ENCODE measurements around the gene OMA1. TPM values are rescaled to one million over a fixed set of nuclear protein-coding genes. Genes with fewer than 3 reads are reported as not detected.

The OMA1 gene
- total and polyA plus RNA-seq, 2 of the 4 experiments (the other 2 are of a cell fraction), result 5.9 to 6.4 TPM

DNA sequence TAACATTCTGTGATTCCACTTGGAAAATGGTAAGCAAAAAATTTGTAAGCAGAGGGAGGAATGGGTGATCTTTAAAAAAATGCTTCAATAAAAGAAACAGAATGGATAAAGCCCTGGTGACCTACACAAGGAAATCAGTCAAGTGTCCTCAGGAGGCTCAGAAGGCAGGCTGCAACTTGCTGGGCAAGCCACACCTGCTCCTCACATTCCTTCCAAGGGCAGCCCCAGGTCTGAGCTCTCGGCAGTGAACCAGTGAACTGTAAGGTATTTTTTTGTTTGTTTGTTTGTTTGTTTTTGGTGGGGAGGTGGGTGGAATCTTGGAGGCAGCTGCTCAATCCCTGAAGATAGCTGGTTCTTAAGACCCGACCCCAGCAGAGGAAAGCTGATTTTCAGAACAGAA lies 26.2 kb upstream of the OMA1 start:
- H3K4ac ChIP-seq (ENCODE audit: low read depth, low read length), result no peak overlapping the region
- POLR2A ChIA-PET (ENCODE audit: unreplicated experiment), result no interaction called here
- no TSS peak for BruUV-seq (replicated peaks)
- TF ChIP-seq RFX5 (IDR thresholded peaks at IDR 0.05; ENCODE audit: low read depth, low read length) (no peak), RAD21 (IDR thresholded peaks at IDR 0.05; ENCODE audit: low read length) (no peak), CHD1 (IDR thresholded peaks at IDR 0.05; ENCODE audit: low read depth, low read length) (no peak), RCOR1 (IDR thresholded peaks at IDR 0.05; ENCODE audit: insufficient replicate concordance, low read length) (no peak), MAFK (IDR thresholded peaks at IDR 0.05; ENCODE audit: low read depth, low read length) (no peak), POLR2A (IDR thresholded peaks at IDR 0.05; ENCODE audit: low read depth, low read length) (no peak), BHLHE40 (IDR thresholded peaks at IDR 0.05; ENCODE audit: low read depth, low read length) (no peak), CEBPB (IDR thresholded peaks at IDR 0.05; ENCODE audit: low read depth, low read length) (no peak), MXI1 (IDR thresholded peaks at IDR 0.05; ENCODE audit: borderline replicate concordance, low read depth, low read length) (no peak), SMC3 (IDR thresholded peaks at IDR 0.05; ENCODE audit: low read depth, low read length) (no peak), FOS (IDR thresholded peaks at IDR 0.05; ENCODE audit: low read depth, low read length) (no peak), NFE2L2 (IDR thresholded peaks at IDR 0.05; ENCODE audit: low read depth, low read length) (no peak), MAZ (IDR thresholded peaks at IDR 0.05; ENCODE audit: borderline replicate concordance, low read depth, low read length) (no peak)
- TF ChIP-seq, protein P1, sequence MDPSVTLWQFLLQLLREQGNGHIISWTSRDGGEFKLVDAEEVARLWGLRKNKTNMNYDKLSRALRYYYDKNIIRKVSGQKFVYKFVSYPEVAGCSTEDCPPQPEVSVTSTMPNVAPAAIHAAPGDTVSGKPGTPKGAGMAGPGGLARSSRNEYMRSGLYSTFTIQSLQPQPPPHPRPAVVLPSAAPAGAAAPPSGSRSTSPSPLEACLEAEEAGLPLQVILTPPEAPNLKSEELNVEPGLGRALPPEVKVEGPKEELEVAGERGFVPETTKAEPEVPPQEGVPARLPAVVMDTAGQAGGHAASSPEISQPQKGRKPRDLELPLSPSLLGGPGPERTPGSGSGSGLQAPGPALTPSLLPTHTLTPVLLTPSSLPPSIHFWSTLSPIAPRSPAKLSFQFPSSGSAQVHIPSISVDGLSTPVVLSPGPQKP (IDR thresholded peaks at IDR 0.05; ENCODE audit: borderline replicate concordance, low read depth, low read length), result no peak
- TF ChIP-seq, protein P2, sequence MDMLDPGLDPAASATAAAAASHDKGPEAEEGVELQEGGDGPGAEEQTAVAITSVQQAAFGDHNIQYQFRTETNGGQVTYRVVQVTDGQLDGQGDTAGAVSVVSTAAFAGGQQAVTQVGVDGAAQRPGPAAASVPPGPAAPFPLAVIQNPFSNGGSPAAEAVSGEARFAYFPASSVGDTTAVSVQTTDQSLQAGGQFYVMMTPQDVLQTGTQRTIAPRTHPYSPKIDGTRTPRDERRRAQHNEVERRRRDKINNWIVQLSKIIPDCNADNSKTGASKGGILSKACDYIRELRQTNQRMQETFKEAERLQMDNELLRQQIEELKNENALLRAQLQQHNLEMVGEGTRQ (IDR thresholded peaks at IDR 0.05; ENCODE audit: low read depth, low read length), result no peak
- TF ChIP-seq, protein P3, sequence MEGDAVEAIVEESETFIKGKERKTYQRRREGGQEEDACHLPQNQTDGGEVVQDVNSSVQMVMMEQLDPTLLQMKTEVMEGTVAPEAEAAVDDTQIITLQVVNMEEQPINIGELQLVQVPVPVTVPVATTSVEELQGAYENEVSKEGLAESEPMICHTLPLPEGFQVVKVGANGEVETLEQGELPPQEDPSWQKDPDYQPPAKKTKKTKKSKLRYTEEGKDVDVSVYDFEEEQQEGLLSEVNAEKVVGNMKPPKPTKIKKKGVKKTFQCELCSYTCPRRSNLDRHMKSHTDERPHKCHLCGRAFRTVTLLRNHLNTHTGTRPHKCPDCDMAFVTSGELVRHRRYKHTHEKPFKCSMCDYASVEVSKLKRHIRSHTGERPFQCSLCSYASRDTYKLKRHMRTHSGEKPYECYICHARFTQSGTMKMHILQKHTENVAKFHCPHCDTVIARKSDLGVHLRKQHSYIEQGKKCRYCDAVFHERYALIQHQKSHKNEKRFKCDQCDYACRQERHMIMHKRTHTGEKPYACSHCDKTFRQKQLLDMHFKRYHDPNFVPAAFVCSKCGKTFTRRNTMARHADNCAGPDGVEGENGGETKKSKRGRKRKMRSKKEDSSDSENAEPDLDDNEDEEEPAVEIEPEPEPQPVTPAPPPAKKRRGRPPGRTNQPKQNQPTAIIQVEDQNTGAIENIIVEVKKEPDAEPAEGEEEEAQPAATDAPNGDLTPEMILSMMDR (conservative IDR thresholded peaks at IDR 0.05; ENCODE audit: low read depth, low read length), result no peak
- H3K4me1 ChIP-seq (ENCODE audit: control insufficient read depth, insufficient read depth, low read length), result no peaks in the 10 kb centered on the region; the same call in 1 of the 2 replicates
- no peak overlapping the region for H4K5ac ChIP-seq (ENCODE audit: low read depth, low read length)
- peaks cover 73% of the 10 kb centered on the region for H3K27me3 ChIP-seq (ENCODE audit: control insufficient read depth, insufficient read depth, low read length)
- H3K56ac ChIP-seq (ENCODE audit: extremely low read depth, insufficient read depth, low read length), result no peak overlapping the region
- no peak overlapping the region for H4K8ac ChIP-seq (ENCODE audit: low read depth in 2 of 2, low read length in 2 of 2)
- H3K9me3 ChIP-seq (ENCODE audit: control insufficient read depth, insufficient read depth, low read length), result peaks cover 15% of the 10 kb centered on the region
- no peaks in the 10 kb centered on the region for H3K79me1 ChIP-seq (ENCODE audit: low read depth in 1 of 2, low read length in 2 of 2)
- H2BK15ac ChIP-seq (ENCODE audit: low read depth, low read length), result no peak overlapping the region
- H3K4me3 ChIP-seq (ENCODE audit: insufficient read depth, low read depth, low read length), result no peak overlapping the region
- H3K9ac ChIP-seq (ENCODE audit: low read depth, low read length), result no peak overlapping the region
- H4K20me1 ChIP-seq (ENCODE audit: insufficient read depth, low read length), result no peaks in the 10 kb centered on the region
- H2BK20ac ChIP-seq (ENCODE audit: low read depth, low read length), result no peak overlapping the region
- no peak overlapping the region for H3K27ac ChIP-seq (ENCODE audit: insufficient read depth, low read length)
- no peak overlapping the region for H3K18ac ChIP-seq (ENCODE audit: low read depth, low read length)
- H4K91ac ChIP-seq (ENCODE audit: insufficient read depth, low read depth, low read length), result no peak overlapping the region
- no peak overlapping the region for H2BK5ac ChIP-seq (ENCODE audit: low read depth, low read length, poor library complexity, severe bottlenecking)
- no peak overlapping the region for H3K14ac ChIP-seq (replicated peaks; ENCODE audit: low read depth, low read length)
- ATAC-seq (ENCODE audit: low read depth), result no peak
- H3K36me3 ChIP-seq (ENCODE audit: control insufficient read depth, insufficient read depth, low read length), result no peaks in the 10 kb centered on the region
- DNase-seq, result no peak
- intact Hi-C loops (cut with micrococcal nuclease), result no loop called here
- no peak overlapping the region for H2AK9ac ChIP-seq (replicated peaks; ENCODE audit: low read depth, low read length, poor library complexity)
- H3K9me1 ChIP-seq (ENCODE audit: insufficient read depth, low read length), result no peaks in the 10 kb centered on the region
- dilution Hi-C loops (cut with HindIII; ENCODE audit: low sequenced_read_pairs, unreplicated experiment), result no loop called here
- 80% methylated on average over 1 of the region's 2 CpGs; no CpG with 5 or more reads in 1 of the 2 experiments for WGBS, 2 experiments (ENCODE audit: extremely low coverage in 2 of 2, insufficient read length in 1 of 2)
- H2AK5ac ChIP-seq (ENCODE audit: low read depth, low read length), result no peak overlapping the region
- H2AFZ ChIP-seq (replicated peaks; ENCODE audit: low read length, poor library complexity), result no peak overlapping the region
- no peak overlapping the region for H2BK120ac ChIP-seq (ENCODE audit: low read depth, low read length)
- in situ Hi-C loops (cut with MboI; ENCODE audit: low sequenced_read_pairs), result no loop called here
- H3K4me2 ChIP-seq (ENCODE audit: low read depth, low read length), result no peak overlapping the region
- CTCF ChIA-PET, result no interaction called here
- H3K23ac ChIP-seq (ENCODE audit: low read depth, low read length), result no peak overlapping the region

All from IMR-90 (cell line).